Panc1 (cell line): ENCODE results near the gene PDZD2.

ENCODE experiments used
- POLR2AphosphoS5 ChIP-seq: IDR thresholded peaks from 2 replicates; pipeline ENCODE4 v1.6.1; 2012; ENCODE audit warnings: mild to moderate bottlenecking, low read depth, low read length, moderate library complexity
- REST ChIP-seq, 2 experiments: IDR thresholded peaks; 2 replicates each; pipeline ENCODE4 v1.6.1; 2011 to 2012; ENCODE audit warnings: low read depth in 2 of 2, control low read depth in 1 of 2, low read length in 1 of 2, mild to moderate bottlenecking in 1 of 2, moderate library complexity in 1 of 2; ENCODE audit not compliant: insufficient read depth in 1 of 2
- TF ChIP-seq, protein P1 (sequence below): fragments of 450-650 bp; IDR thresholded peaks from 2 replicates; pipeline ENCODE4 v1.5.1; 2017; ENCODE audit warnings: mild to moderate bottlenecking

DNA sequence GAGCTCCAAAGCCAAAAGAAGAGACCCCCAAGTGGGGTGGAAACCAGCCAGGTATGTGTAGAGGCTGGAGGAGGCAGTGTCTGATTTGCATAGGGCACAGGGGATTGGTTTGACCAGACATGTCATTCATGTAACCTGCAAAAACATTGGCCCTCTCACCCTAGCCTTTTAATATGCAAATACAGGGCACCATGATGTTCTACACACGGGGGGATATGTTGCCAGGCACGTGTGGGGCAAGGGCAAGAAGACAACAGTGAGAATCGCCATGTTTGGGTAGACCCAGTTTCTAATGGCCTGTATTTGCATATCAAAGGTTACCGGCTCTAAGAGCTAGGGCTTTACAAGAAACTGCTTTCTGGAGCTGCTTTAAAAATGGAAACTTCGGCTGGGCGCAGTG, 326.3 kb downstream of the PDZD2 start:
- no peak for TF ChIP-seq REST (IDR thresholded peaks at IDR 0.05; ENCODE audit: insufficient read depth in 1 of 2, low read depth in 2 of 2, low read length in 1 of 2)
- TF ChIP-seq, protein P1, sequence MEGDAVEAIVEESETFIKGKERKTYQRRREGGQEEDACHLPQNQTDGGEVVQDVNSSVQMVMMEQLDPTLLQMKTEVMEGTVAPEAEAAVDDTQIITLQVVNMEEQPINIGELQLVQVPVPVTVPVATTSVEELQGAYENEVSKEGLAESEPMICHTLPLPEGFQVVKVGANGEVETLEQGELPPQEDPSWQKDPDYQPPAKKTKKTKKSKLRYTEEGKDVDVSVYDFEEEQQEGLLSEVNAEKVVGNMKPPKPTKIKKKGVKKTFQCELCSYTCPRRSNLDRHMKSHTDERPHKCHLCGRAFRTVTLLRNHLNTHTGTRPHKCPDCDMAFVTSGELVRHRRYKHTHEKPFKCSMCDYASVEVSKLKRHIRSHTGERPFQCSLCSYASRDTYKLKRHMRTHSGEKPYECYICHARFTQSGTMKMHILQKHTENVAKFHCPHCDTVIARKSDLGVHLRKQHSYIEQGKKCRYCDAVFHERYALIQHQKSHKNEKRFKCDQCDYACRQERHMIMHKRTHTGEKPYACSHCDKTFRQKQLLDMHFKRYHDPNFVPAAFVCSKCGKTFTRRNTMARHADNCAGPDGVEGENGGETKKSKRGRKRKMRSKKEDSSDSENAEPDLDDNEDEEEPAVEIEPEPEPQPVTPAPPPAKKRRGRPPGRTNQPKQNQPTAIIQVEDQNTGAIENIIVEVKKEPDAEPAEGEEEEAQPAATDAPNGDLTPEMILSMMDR: no peak
- no peak for TF ChIP-seq POLR2AphosphoS5
